NK-92 (cell line): Measurements from ENCODE around the gene SHISAL1.

Experiments
- DNase-seq: peaks from one replicate; lab custom pipeline; 2025; ENCODE audit not compliant: unreplicated experiment; lab: John Stamatoyannopoulos, UW

The SHISAL1 gene

GRCh38 chr22:44312766-44313165 lies at the start of gene SHISAL1:
TSS of gene SHISAL1 (minus strand) at chr22:44312951. CDS start at chr22:44300945, 12,006 bp downstream.
- DNase-seq, result no peak

DNA sequence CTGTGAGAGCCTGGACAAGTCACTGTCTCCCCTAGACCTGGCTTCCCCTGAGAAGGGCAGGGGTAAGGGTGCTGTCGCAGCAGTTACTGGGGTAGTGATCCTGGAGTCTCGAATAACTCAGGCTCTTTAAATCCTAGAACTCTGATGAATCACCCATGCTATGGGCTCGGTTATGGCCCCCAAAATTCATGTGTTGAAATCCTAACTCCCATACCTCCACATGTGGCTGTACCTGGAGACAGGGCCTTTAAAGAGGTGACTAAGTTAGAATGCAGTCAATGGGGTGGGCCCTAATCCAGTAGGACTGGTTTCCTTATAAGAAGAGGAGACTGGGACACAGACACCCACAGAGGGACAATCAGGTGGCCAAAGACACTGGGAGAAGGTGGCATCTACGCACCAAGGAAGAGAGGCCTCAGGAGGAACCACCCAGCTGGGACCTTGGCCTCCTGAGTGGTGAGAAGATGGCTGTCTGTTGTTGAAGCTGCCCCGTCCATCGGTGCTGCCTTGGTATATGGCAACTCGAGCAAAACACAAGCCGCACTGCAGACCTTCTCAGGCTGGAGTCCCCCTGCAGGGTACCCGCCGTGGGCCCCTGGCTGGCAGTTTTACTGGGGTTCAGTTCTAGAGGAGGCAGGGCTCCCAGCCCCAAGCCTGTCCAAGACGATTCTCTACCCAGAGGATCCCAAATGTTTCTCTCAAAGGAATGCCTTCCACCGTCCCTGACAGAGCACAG lies 48.8 kb upstream of the SHISAL1 start:
- no peak for DNase-seq

DNA sequence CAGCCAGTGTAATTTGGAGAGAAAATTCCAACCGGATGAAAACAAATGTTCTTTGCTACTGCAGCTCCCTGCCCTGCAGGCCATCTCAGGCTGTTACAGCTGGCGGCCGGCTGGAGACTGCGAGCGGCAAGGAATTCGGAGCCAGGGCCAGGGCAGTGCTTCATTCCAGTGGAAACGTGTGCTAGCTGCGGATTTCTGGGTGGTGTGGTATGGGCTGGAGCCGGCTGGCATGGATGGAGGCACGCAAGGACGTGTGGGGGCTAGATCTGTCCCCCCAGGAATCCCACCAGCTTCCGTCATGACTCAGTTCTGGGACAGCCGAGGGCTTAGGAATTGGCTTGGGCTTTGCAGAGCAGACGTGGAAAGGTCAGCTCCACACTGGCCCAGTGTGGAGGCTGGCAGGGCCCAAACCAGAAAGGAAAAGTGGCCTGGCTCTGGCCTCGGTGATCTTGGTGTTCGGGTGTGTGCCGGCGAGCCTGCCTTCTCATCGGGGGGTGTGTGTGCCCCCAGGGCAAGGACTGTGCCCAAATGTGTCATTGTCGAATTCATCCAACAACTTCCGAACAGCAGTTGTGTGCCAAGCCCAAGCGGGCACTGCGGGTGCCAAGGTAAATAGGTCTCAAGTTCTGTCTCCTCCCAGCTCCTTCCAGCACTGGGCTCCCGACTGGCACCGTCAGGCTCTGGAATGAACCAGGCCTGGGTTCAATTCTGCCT lies 48.1 kb upstream of the SHISAL1 start:
- DNase-seq, result no peak

- DNase-seq, result no peak
These were observed 47.5 kb upstream of the SHISAL1 start for GRCh38 chr22:44360306-44360667.

- DNase-seq, result no peak
These were observed 46.9 kb upstream of the SHISAL1 start for GRCh38 chr22:44359496-44360110.

DNA sequence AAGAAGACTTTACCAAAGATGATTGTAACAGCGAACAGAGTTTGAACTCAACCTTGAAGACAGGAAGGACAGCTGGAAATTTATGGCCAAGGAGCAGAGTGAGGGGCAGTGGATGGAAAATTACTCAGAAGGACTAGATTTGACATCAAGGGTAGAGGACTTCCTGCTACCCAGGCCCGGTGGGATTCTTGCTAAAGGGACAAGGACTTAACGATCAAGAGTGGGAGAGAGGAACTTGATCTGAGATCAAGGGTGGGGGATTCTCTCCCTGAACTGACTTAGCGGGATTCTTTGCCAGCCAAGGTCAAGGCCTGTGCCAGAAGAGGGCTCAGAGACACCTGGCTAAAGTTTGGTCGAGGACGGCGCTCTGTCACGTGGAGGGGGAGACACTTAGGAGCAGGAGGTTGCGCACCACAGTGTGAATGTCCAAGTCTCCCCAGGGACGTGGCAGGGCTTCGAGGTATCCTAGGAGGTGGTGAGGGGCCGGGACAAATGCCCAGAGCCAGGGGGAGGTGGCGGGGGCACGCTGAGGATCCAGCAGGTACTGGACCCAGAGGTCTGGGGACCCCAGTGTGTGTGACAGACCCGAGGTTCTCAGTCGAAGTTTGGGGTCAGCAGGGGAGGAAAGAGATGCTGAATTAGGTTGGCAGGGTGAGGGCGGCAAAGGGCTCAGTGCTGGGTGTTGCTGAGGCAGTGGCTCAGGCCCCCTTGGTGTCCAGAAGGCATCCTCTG lies 46.1 kb upstream of the SHISAL1 start:
- no peak for DNase-seq

DNA sequence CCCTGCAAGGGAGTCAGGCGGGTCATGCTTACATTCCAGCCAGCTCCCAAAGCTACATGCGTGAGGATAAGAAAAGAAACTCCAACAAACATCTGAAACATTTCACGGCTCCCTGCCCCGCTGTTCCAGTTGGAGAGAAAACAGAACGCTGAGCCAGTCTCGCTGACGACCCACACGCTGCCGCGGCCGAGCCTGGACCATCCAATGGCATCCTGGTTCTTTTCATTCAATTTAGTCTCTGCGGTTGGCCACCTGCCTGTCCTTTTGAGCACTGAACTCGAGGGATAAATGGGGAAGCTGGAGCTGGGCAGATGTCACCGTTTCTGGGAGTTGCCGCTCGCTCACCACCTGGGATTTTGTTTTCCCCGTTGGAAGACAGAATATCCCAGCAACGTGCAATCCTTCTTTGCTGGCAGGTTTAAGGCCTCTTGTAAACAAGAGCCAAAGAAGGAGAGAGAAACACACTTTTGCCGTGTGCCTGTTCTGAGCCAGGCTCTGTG lies 45.3 kb upstream of the SHISAL1 start:
- no peak for DNase-seq

DNA sequence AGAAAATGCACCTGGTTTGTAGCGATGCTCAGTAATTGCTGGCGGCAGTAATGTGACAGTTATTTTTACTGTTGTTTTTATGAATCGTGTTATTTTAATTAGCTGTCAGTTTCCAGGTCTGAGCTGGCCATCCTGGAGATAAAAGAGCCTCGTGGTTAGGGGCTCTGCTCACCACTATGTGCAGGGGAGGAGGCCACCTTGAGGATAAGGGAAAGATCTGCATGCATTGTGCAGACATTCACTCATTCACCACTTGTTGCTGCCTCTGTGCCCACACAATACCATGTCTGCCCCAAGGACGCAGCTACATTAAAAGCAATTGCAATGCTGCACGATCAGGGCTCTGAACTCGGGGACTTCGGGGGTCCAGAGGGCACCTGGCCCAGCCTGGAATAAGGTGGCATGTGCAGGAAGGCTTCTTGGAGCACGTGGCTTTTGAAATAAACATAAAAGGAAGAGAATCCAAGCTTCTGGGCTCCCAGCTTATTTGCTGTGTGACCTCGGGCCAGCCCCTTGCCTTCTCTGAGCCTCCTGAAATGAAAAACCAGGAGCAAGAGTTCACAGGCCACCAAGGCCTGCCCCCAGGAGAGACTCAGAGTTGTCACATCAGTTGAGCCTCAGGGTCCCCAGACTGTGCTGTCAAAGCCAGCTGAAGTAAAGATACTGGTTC lies 44.7 kb upstream of the SHISAL1 start:
- DNase-seq, result no peak

- DNase-seq, result no peak
These were observed 42.9 kb upstream of the SHISAL1 start for GRCh38 chr22:44355716-44356070.

DNA sequence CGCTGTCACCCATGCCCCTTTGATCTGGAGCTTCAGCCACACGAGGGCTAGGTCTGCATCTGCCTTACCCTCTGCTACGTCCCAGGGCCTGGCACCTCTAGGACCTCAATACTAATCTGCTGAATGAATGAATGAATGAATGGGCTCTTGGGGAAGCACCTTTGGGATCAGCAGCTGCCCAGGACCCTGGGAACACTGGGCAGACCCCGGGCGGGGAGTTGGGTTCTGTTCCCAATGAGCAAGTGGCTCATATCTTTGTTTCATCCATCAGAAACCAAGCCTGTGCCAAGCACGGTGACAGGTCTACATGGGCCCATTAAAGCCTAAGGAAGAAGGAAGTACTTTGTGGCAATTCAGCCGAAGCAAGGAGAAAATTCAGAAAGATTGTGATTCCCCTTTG lies 41.5 kb upstream of the SHISAL1 start:
- DNase-seq, result no peak

GRCh38 chr22:44353041-44353440 lies 40.3 kb upstream of the SHISAL1 start:
- DNase-seq, result no peak

GRCh38 chr22:44352378-44353035 lies 39.8 kb upstream of the SHISAL1 start:
- DNase-seq, result no peak

DNA sequence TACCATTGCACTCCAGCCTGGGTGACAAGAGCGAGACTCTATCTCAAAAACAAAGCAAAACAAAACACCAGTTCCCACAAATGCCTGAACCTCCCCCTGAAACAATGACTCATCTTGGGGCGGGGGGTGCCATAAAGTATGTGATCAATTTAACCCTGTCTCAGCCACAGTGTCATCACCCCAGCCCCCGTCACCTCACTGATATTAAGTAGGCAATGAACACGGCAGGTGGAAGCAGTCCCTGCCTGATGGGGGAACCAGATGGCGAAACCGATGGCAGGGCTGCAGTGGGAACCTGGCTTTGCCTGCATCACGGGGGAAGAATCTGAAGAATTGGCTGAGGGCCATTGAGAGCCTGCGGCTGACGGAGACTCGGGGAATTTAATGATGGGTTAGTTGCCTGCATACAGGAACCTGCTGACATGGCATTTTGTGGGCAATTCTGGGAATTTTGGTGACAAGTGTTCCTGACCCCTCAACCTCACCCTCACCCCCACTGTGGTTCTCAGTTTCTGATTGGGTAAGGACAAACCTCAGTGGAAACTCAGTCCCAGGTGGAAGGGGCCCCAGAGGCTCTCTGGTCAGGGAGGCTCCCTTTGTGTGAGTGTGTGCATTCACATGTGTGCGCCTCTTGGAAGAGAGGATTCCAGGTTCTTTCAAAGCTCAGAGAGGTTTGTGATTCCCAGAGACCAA lies 39.1 kb upstream of the SHISAL1 start:
- DNase-seq, result no peak

- DNase-seq, result no peak
These were observed 38.3 kb upstream of the SHISAL1 start for GRCh38 chr22:44351037-44351436.

DNA sequence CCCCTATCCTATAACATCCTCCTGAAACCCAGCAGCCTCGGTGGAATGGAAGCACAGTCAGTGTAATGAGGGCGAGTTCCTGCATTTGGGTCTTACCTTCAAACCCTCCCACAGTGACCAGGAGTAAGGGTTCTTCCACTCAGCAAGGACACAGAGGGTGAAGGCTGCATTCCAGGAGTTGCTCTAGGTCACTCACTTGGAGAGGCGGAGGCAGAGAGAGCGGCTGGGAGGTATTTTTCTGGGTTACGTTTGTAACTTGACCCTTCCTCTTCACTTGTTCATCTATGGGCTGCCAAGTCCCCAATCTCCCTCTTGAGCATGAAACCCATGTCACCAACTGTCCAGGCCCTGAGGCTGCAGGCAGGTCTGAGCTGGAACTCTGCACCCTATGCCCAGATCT lies 36.8 kb upstream of the SHISAL1 start:
- no peak for DNase-seq

GRCh38 chr22:44348971-44349560 lies 36.3 kb upstream of the SHISAL1 start:
- no peak for DNase-seq

DNA sequence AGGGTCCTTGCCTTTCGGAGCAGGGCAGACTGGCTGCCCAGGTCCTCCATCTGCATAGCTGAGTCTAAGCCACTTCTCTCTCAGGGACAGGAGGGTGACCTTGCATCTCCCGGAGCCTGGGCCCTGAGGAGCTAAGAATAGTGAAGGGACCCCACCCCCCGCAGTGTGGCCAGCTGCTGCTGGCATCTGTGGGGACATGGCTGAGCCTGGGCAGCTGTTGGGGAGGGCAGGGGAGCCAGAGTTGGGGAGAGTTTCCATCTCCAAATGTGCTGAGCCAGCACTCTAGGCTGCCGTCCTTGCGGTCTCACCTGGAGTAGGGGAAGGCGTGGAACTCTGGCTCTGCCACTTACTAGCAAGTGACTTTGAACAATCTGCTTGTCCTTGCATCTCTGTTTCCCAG lies 34.8 kb upstream of the SHISAL1 start:
- DNase-seq, result no peak

DNA sequence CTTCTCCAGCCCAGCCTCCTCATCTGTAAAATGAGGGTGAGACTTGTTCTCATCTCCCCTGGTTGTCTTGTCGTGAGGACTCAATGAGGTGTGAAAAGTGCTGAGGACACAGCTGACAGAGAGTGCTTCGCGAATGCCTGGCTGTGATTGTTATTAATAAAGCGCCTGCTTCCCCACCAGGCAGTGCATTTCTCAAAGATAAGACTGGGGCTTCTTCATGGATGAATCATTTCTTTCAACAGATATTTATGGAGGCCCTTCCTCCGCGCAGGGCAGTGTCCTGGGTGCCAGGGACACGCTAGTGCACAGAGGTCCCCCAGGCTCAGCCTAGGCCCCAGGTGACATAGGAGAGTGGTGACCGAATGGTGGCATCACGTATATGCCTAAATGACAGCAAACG lies 34.3 kb upstream of the SHISAL1 start:
- DNase-seq, result no peak

DNA sequence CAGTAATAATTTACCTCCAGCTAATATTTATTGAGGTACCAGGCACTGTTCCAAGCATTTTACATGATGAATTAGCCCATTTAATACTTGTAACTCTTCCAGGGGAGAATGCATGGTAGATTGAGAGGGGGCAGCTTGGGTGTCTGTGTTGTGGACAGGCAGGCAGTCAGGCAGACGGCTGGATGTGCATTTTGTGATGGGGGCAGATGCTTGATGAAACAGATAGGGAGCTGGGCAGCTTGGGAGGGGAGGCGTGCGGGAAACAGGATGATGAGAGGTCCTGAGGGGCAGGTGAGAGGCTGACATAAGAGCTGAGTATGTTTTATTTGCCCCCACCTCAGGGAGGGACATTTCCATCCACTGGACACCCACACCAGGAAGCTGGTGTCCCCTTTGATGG lies 33.1 kb upstream of the SHISAL1 start:
- DNase-seq, result no peak
